ENCODE results near the gene SNORC.

DNA sequence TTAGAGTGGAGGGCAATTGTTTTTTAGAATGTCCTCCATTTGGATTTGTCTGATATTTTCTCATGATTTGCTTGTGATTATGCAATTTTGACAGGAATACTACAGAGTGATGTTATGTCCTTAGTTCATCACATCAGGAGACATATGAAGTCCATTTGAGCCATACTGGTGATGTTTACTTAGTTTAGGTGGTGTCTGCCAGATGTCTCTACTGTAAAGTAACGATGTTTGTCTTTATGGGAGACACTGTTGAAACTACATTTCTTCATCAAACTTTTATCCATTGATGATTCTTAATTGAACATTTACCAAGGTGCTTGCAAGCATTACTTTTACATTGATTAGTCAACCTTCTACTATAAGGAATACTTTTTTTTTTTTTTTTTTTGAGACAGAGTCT lies 4.9 kb upstream of the SNORC start:
- TF ChIP-seq, protein P1, sequence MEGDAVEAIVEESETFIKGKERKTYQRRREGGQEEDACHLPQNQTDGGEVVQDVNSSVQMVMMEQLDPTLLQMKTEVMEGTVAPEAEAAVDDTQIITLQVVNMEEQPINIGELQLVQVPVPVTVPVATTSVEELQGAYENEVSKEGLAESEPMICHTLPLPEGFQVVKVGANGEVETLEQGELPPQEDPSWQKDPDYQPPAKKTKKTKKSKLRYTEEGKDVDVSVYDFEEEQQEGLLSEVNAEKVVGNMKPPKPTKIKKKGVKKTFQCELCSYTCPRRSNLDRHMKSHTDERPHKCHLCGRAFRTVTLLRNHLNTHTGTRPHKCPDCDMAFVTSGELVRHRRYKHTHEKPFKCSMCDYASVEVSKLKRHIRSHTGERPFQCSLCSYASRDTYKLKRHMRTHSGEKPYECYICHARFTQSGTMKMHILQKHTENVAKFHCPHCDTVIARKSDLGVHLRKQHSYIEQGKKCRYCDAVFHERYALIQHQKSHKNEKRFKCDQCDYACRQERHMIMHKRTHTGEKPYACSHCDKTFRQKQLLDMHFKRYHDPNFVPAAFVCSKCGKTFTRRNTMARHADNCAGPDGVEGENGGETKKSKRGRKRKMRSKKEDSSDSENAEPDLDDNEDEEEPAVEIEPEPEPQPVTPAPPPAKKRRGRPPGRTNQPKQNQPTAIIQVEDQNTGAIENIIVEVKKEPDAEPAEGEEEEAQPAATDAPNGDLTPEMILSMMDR (IDR thresholded peaks at IDR 0.05) = no peak
- TF ChIP-seq POLR2A (IDR thresholded peaks at IDR 0.05) = no peak
